IPS-18c (cell line): Measurements from ENCODE around the gene BDH1.

Experiments used
- H3K4me3 ChIP-seq: 2 replicates; pipeline ENCODE4 v1.7.0; 2013; ENCODE audit warnings: low read depth, mild to moderate bottlenecking, low read length, moderate library complexity; ENCODE audit not compliant: insufficient read depth
- H3K9me3 ChIP-seq: one replicate; pipeline ENCODE4 v1.6.1; 2013; ENCODE audit warnings: mild to moderate bottlenecking, low read length, moderate library complexity; ENCODE audit not compliant: control insufficient read depth, insufficient read depth

BDH1 gene

DNA sequence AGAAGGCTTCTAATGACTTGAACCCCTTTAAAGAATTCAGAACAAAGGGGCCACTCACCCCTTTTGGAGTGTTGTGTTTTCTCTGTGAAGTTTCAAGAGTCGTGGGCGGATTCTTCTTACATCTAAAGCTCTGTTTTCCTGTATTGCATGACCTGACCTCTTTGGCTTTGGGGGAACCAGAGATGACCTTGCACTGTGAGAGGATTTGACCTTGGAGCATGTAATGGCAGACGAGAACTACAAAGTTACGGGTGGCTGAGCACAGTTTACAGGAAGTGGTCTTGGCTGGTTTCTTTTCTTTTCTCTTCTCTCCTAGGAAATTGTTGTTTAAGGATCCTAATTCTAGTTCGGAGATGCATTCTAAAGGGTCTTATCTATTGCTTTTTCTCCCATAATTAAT is 6.2 kb upstream of the BDH1 start:
- Histone ChIP-seq H3K9me3 (peaks cover 6% of the 10 kb centered on the region), H3K4me3 (no peak overlapping the region)

DNA sequence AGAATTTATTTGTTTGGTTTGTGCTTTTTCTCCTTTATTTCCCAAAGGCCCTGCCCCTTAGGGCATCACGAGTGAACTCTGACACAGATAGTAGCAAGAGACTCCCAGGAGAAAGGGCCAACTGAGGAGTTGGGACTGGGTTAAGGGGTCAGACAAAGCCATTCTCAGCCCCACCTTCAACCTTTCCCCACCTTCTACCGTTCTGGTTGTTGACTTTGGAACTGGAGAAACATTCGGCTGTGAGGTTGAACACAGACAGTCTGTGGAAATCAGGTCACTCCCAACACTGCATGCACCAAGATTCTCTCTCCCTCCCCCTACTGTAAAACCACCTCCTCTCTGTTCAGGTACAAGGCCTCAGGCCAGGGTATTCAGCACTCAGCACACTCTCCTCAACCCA is 3.9 kb upstream of the BDH1 start:
- Histone ChIP-seq H3K9me3 (peaks cover 4% of the 10 kb centered on the region), H3K4me3 (no peak overlapping the region)

DNA sequence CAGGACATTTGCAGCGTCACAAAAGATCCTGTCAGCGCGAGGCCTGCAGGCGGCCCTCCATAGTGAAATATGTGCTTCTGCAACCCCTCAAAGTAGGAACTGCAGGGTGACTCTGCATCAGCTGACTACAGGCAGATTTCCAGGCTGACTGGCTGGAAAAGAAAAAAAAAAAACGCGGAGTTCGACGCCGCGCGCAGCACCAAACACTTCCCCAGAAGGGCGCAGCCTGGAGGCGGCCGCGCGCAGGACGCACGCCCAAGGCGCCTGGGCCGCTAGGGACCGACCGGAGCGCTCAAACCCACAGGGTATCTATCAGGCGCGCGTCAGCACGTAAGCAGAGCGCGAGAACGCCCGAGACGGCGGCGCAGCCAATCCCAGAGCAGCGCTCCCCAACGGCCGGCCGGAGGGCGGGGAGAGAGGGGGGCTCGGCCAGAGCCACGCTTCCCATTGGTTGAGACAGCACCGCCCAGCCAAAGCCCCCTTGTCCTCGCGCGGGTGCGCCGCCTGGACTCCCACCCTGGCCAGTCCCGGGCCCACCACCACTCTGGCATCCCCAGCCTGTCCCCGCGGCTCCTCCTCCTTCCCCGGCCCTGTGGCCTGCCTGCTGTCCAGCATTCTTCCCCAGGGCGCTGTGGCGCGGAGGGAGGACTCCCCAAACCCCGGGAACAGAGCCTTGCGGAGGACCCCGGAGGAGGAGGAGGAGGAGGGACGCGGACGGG is 1.0 kb downstream of the BDH1 start:
- Histone ChIP-seq H3K9me3 (peaks cover 2% of the 10 kb centered on the region), H3K4me3 (peak overlapping the region; percentile 89)

DNA sequence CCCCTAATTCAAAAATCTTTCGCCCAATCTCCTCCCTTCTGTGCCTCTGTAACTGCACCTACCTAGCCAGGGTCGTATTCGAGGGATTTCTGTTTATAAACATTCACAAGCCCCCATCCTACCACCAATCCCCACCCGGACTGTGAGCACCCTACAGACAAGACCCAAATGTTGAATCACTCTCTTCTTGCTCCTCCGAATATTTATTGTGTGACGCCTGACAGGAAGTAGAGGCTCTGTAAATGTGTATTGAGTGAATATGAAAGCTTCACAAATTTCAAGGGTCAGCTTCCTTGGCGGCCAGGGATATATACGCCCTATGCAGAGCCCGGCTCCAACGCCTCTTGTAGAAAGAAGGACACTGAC is 1.6 kb downstream of the BDH1 start:
- Histone ChIP-seq H3K9me3 (peaks cover 2% of the 10 kb centered on the region), H3K4me3 (peak overlapping the region; percentile 51)

DNA sequence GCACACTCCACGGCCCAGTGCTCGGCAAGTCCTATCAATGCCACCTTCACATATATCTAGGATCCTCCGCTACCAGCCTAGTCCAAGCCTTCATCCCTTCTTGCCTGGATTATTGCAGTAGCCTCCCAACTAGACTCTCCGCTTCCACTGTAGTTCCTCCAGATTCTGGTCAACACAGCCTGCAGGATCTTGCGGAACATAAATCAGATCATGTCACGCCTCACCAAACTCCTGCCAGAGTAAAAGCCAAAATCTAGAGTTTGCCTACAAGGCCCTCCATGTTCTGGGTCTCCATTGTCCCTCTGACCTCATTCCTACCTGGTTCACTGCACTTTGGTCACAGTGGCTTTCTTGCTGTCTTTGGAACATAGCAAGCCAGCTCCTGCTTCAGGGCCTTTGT is 3.6 kb downstream of the BDH1 start:
- Histone ChIP-seq H3K4me3 (no peak overlapping the region), H3K9me3 (peaks cover 2% of the 10 kb centered on the region)

DNA sequence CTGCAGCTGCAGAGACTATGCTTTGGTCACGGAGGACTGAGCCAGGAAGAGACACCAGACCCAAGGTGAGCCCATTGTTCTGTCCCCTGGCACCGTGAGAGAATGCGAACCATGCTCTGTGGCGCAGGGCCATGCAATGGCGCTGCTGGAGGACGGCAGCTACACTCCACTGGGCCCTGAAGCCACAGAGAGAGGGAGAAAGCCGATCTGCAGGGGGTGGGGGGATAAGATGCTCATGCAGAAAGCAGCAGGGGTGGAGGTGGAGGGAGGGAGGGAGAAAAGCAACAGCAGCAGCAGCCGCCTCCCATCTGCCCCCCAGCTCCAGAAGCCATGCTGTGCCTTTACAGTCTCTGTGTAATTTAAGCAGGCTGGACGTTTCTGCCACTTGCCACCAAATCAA is 5.3 kb downstream of the BDH1 start:
- peak overlapping the region; percentile 31; the same call in 1 of the 2 replicates for H3K4me3 ChIP-seq
- no peaks in the 10 kb centered on the region for H3K9me3 ChIP-seq

DNA sequence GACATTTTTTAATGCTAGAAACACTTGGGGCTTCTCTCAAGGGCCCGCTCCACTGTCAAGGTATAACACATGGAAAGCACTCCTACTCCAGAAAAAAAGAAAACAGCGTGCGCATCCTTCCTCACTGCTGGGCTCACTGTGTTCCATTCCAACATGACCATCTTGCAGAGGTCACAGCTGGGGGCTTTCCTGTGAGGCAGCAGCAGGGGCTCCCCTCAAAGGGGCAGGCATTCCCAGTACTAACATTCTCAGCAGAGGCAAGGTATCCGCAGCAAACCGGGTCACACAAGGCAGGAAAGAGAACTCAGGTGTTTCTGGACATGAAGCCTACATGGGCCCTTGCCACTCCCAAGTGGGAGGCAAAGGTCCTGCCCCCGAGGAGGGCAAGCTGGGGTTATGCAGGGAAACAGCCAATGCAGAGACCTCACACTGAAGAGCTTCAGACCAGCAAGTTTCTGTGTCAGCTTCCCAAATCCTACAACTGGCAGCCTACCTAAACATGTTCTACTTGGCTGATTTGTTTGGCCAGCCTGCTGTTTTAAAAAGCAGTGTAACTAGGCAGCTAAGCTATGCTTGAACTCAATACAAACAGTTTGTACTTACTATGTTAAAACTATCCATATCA is 6.4 kb downstream of the BDH1 start:
- H3K9me3 ChIP-seq = no peaks in the 10 kb centered on the region
- H3K4me3 ChIP-seq = no peak overlapping the region

DNA sequence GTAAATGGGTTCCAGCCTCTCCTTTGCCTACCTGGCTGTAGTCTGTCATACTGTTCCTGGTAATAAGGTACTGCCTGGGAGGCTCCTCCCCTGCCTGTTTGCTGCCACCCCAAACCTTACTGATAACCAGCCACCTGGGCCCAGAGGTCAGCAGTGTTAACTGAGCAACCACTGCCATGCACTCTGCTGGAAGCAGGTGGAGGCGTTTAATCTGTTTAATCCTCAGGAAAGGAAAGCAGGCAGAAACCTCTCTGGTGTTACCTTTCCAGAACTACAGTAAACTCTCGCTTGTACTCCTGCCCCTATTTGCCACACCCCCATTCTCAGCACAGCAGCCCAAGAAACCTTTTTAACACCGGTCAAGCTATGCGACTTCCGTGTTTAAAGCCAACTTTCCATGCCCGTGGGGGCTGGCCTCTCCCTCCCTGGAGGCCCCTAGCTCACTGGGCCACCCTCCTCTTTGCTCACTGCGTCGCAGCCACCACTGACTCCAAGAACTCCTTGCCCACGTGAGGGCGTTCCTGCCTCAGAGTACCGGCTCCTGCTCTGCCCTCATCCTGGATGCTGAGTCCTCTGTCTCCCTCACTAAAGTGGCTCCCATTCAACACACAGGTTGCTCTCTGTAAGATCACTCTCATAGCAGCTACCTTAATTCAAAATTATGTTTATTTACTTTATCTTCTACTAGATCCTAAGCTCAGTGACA is 8.3 kb downstream of the BDH1 start:
- Histone ChIP-seq H3K9me3 (no peaks in the 10 kb centered on the region), H3K4me3 (no peak overlapping the region)

DNA sequence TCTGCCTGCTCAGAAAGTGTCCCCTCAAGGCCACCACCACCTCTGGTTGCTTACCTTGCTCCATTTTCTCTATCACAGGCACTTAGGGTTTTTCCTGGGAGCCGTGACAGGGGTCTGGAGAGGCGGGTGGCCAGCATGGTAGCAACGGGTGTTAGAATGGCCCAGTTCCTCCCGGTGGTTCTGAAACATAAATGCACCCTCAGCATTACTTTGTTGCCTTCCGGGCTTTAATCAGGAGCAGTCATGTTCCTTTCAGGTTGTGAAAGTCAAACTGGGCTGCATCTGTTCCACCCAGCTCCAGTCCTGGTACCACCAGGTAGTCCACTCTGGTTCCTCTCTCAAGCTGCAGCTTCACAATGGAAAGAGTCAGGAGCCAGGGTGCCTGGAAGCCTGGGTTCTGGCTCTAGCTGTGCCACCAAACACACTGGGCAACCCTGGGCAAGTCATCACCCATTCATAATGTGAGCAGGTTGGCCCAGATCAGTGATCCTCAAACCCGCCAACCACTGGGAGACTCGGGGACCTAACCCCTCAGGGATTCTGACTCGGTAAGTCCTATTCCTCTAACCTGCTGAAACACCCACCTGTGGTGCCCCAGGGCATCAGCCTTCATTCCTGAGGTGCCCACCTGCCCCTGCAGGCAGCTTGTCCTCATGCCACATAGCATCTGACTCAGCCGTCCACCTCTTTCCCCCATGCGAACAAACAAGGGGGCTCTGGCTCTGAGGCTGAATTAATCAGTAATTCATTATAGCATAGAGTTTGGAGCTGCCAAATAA is 9.3 kb downstream of the BDH1 start:
- no peaks in the 10 kb centered on the region for H3K9me3 ChIP-seq
- no peak overlapping the region for H3K4me3 ChIP-seq

DNA sequence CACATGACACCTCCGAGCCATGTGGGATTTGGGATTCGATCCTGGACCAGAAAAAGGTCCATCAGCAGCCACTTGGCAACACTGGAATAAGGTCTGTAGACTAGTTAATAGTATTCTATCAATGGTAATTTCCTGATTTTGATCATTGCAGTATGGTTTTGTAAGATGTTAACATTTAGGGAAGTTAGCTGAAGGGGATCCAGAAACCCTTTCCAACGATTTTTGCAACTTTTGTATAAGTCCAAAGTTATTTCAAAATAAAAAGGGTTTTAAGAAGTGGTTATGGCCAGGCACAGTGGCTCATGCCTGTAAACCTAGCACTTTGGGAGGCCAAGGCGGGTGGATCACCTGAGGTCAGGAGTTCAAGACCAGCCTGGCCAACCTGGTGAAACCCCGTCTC is 10.2 kb downstream of the BDH1 start:
- no peaks in the 10 kb centered on the region for H3K9me3 ChIP-seq
- H3K4me3 ChIP-seq = no peak overlapping the region

DNA sequence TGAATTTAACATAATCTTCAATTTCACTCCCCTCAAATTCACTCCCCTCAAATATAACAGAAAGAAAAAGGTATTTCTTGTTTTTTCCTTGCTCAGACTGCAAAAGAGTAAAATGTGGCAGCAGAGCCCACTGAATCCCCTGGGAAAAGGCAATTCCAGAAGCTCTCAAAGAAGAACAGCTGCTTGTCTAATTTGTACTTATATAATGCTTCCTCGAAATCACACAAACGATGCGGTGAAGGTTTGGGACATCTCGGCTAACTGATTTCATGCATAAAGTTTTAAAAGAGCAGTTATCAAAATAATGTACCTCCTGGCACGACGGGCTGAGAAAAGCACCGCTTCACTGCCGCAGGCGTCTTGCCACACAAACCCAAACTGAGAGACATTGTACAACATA is 10.7 kb downstream of the BDH1 start:
- Histone ChIP-seq H3K9me3 (no peaks in the 10 kb centered on the region), H3K4me3 (no peak overlapping the region)

DNA sequence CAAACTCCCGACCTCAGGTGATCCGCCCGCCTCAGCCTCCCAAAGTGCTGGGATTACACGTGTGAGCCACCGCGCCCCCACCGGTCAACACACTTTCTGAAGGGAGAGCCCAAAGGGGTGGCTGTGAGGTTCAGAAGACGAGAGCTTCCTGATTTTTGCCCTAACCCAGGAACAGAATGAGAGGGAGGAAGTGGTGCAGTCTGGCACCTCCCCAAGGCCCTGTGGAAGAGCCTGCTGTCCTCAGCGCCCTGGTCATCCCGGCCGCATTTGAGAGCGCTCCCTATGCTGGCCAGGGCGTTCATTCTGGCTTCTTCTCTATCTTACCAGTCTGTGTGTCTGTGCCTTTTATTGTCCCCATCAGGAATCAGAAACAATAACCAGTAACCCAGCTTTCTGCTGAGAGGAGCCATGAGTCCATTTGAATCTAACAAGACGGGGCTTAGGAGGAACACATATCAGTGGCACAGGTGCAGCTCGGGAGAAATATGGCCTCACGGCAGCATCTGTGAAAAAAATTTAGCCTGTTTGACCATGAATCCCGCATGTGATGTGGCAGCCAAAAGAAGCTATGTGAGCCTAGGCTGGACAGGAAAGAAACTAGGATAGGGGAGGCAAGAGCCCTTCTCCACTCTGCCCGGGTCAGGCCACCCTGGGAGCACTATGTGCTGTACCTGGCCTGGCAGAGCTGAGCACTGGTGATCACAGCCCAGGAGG is 12.9 kb downstream of the BDH1 start:
- Histone ChIP-seq H3K9me3 (no peaks in the 10 kb centered on the region), H3K4me3 (no peak overlapping the region)

DNA sequence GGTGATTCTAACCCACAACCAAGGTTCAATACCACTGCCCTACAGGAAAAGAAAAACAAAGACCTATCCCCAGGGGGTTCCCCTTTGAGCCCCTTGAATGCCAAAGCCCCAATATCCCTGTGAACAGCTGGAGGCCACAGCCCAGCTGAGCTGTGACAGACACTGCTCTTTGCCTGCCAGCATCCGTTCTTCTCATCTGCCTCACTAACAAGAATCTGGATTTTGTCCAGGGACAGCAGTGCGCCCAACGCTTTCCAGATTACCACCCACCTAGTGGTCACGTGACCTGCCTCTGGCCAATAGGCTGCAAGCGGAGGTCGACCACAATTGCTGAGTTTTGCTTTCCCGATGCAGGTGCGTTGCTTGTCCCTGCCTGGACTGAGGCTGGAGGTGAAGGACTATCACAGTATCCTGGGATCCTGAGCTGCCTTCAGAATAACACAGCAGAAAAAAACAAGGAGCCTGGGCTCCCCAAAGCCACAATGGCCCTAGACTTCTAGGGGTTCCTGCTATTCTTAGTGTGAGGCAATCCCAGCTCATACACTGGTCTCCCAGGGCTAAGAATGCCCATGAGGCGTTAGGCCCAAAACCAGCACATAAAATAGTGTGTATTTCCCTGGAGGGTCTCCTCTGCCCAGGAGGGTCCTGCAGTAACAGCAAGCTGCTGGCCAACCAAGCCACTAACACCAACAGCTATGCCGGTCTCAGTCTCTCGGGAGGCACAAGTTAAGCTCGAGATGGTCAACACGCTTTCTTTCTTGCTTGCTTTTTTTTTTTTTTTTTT is 13.8 kb downstream of the BDH1 start:
- peak overlapping the region; percentile 29; the same call in 1 of the 2 replicates for H3K4me3 ChIP-seq

DNA sequence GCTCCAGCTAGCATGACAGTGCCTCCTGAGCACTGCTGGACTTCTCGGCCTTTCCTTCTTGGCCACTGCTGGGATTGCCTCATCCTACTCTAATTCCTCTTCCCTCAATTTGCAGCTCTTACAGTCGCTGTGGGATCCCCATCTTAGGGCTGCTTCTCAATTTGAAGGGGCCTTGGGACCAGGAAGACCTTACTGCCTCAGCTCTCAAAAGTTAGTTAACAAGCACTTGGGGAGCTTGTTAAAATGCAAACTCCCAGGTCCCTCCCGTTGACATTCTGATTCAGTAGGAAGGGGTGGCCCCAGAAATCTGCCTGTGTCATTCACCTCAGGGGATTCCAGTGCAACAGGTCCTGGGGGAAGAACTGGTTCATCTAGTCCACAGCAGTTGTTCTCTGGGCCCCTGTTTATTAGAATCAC is 14.8 kb downstream of the BDH1 start:
- Histone ChIP-seq H3K9me3 (no peaks in the 10 kb centered on the region), H3K4me3 (no peak overlapping the region)

More for the DNA sequence above, 13.8 kb downstream of the BDH1 start:
- no peaks in the 10 kb centered on the region for H3K9me3 ChIP-seq

DNA sequence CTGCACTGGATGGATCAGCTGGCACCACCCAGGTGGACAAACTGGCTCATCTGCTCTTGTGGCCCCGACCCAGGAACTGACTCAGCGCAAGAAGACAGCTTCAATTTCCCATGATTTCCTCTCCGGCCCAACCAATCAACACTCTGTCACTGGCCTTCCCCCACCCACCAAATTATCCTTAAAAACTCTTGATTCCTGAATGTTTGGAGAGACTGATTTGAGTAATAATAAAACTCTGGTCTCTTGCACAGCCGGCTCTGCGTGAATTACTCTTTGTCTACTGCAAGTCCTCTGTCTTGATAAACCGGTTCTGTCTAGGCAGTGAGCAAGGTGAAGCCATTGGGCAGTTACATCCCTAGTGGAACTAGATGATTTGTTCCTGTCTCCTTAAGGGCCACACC is 16.1 kb downstream of the BDH1 start:
- Histone ChIP-seq H3K4me3 (no peak overlapping the region), H3K9me3 (no peaks in the 10 kb centered on the region)

DNA sequence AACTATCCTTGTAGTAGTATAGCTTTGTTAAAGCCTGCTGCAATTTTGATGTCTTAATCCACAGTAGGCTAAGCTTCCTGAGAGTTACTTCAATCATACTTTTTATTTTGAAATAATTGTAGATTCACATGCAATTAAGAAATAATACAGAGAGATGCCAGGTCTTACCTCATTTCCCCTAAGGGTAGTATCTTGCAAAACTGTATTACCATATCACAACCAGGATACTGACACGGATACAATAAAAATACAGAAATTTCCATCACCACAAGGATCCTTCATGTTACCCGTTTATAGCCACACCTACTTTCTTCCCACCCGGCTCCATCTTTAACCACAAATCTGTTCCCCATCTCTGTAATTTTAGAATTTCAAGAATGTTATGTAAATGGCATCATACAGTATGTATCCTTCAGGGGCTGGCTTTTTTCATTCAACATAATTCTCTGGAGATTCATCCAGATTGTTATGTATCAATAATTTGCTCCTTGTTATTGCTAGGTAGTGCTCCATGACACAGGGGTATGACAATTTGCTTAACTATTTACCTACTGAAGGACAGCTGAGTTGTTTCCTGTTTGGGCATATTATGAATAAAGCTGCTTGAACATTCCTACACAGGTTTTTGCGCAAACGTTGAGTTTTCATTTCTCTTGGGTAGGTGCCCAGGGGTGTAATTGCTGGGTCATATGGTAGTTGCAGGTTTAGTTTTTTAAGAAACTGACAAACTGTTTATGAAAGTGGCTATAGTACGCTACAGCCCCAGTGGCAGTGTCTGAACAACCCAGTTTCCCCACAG is 21.6 kb downstream of the BDH1 start:
- H3K9me3 ChIP-seq = no peaks in the 10 kb centered on the region

More for the DNA sequence above, 21.6 kb downstream of the BDH1 start:
- no peak overlapping the region for H3K4me3 ChIP-seq
